HG03097 (cell line): ENCODE measurements around the gene NR2F1.

ENCODE experiments used
- ATAC-seq: cut with Tn5 transposase; IDR thresholded peaks from one replicate; pipeline ENCODE4 v1.9.1; 2021; ENCODE audit not compliant: unreplicated experiment, low FRiP score

NR2F1 gene

DNA sequence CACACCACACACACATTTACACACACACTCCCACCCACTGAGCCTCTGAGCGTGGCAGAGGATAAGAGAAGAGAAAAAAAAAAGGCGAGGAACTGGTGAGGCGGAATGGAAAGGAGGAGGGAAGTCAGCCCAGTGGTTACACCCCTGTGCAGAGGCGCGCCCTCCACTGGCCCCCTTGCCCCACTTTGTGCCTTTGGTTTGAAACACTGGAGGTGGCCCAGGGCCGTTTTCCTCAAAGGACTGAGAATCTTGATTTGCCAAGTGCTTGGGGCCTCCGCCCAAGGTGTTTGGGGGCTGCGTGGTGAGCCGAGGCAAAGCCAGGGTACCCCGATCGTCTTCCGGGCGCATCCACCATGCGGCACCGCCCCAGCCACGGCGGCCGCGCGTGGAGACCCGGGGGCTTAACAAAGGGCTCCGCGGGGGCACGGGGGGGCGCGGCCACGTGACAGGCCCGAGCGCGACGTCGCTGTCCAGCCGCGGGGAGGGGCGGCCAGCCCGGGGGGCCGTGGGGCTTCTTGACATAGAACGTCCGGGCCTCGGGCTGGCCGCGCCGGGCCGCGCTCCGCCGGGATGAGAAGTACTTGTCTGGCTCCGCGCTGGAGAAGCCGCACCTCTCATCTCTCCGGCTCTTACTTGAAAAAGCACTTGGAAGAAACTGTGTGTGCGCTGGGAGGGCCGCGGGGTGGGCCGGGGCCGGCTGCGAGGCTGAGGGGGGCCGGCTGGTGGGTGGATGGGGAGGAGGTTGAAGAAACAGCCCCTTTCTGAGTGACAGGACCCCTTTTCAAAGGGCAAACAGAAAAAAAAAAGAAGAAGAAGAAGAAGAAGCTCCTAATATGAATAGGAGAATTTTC is 21.0 kb downstream of the NR2F1 start:
- ATAC-seq, result no peak

DNA sequence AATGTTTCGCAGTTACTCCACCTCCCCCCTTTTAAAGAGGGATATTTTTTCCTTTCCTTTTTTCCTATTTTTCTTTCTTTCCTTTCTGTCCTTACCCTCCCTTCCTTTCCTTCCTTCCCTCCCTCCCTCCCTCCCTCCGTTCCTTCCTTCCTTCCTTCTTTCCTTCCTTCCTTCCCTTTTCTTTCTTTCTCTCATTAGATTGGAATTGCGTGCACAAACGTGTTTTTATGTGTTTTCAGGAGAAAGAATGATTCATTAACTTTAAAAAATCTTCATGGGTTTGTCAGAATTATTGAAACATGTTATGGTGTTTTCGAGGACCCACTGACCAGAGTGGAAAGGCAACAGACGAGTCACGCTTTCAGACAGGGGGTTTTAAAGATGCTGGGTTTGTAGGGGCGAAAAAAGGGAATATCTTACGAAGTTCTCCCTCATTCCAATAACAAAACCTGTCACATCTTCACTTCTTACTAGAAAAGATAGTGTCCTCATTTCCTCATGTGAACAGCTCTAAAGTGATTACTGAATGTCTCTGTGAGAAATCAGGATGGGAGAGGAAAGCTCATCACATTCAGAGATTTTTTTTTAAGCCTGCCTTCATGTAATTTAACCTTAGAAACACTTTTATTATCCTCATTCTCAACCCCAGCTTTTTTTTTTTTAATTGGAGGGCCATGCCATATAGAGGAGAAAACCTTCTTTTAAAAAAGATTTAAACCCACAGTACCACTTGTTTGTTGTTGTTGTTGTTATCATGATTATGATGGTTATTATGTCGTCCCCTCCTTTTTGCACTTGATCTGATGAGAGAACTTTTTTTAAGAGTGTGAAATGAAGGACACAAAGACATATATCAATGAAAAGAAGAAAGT is 21.9 kb downstream of the NR2F1 start:
- no peak for ATAC-seq

DNA sequence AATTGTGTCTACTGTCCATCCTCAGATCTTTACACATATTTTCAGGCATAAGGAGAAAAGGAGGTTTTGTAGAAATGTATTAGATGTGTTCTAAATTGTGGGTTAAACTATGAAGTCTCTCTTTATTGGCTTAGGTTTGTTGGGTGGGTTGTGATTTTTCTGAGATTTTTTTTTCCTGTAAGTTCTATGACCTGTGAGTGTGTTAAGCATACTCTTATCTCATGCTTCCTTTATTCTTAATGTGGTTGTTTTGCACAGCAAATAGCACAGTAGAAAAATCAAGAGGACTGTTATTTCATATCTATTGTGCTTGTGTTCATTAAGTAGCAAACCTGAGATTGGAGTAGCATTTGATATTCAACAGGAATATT is 23.3 kb downstream of the NR2F1 start:
- ATAC-seq, result no peak

DNA sequence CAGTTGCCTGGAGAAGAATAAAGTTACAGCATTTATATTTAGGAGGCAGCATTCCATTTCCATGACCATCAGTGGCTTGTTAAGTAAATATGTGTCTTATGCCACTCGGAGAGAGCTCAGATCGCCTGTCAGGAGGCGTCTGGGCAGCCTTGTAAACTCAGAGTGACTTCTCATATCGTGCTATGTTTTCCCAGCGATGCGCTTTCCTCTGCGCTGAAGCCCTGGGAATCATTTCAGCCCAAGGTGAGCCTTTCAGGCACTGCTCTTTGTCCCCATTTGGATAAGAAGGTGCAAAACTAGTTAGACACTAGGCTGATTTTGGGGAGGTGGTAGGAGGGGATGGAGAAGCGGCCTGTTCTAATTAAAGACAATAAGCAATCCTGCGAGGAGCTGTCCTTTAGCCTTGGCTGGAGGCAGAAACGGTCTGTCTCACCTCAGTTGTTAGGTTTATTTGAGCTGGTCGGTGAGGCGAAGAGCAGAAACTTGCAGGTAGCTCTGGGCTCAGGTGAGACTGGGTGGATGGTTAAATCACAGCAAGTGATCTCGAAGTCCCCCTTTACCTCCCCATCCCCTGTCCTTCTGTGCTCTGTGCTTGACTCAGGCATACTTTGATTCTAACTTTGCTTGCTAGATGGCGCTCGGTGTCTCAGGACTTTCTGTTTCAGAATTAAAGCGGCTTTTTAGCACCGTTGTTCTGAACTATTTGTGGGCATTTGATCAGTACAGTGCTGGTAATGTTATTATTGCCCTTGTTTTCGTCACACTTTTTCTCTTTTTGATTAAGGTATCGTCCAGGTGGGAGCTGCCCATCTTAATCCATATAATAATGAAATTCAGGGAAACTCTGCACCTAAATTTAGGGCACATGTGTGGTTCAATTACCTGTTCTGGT is 24.6 kb downstream of the NR2F1 start:
- peak; percentile 63 for ATAC-seq

DNA sequence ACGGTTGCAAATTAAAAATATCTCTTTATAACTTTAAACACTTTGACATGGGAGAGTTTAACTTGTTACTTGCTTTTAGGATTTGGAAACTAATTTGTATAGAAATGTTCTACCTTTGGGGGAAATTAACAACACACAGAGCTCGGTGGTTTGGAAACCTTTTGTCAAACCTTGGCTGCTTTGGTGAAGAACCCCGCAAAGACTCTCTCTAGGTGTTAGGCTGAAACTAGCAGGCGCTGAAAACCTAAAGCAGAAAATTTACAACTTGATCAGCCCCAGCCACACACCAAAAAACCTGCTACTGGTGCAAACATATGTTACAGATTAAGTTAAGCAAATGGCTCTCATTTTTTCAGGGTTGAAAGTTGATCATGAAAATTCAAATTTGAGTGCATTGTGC is 25.8 kb downstream of the NR2F1 start:
- no peak for ATAC-seq

DNA sequence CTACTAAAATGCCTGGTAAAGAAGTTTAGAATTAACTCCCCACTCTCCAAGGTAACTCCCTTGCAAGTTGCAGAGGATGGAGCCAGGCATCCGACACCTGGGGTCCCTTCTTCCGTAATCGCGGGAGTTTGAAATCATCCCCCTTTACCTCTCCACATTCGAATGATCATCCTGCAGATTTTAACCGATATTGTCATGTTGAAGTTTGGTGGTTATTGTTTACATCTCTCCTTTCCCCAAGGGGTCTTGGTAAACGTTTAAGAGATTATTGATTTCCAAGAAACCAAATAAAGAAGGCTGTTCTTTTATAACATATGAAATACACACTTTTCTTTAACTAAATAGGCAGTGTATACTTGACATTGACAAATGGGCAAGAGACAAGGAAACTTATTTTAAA is 26.7 kb downstream of the NR2F1 start:
- ATAC-seq, result no peak

DNA sequence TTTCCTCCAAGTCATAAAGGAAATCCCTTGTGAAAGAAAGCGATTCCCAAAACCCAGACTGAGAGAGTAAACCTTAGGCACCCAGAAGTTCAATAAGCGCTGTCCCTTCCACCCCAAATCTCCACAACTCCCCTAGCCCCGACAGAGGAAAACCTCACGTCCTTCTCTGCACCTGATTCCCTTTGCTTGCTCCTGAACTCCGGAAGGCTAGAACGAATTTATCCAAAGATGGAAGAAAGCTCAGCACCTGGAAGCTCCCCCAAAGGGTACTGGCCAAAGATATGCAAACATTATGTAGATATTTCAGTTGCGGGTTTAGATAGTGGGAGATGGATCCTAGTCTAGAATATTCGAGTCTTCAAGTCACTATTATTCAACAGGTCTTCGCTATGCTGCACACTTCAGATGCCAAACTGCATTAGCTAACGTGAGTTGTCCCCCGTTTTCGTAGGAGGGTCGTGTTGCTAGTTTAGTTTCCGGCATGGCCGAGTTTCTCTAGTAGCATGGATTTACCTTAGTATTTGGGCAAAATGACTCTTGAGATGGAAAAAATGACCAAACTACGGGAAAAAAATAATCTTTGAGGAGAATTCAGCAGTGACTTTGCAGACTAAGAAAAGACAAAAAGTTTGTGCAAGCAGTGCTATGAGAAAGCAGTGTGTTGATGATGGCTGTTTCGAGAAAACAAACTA is 27.7 kb downstream of the NR2F1 start:
- no peak for ATAC-seq

DNA sequence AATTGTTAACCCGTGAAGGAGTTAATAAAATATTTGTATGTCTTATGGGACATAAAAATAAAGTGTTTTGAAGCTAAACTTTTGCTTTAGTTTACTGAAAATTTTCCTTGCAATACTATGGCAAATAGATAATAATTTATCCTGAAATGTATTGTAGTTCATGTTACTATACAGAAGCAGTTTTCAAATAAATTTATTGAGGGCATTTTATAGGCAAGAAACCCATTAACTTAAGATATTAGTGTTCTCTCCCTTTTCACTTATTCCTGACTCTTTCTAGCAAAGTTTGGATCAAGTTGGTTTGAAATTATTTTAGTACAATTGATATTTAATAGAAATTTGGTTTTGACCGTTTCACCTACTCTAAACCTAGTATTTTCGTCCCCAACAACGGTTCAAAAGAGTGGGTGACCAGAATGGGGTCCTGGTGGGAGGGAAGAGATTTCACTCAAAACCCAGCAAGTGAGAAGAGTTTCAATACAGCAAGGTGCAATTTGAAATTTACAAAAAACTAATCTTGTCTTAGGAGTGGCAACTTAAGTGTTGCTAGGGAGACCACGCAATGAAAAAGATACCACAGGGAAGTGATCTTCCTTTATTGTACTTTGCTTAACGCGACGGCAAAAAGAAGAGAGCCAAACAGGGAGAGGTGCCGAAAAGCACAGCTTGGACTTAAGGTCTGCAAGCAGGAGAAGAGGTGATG is 28.4 kb downstream of the NR2F1 start:
- no peak for ATAC-seq

DNA sequence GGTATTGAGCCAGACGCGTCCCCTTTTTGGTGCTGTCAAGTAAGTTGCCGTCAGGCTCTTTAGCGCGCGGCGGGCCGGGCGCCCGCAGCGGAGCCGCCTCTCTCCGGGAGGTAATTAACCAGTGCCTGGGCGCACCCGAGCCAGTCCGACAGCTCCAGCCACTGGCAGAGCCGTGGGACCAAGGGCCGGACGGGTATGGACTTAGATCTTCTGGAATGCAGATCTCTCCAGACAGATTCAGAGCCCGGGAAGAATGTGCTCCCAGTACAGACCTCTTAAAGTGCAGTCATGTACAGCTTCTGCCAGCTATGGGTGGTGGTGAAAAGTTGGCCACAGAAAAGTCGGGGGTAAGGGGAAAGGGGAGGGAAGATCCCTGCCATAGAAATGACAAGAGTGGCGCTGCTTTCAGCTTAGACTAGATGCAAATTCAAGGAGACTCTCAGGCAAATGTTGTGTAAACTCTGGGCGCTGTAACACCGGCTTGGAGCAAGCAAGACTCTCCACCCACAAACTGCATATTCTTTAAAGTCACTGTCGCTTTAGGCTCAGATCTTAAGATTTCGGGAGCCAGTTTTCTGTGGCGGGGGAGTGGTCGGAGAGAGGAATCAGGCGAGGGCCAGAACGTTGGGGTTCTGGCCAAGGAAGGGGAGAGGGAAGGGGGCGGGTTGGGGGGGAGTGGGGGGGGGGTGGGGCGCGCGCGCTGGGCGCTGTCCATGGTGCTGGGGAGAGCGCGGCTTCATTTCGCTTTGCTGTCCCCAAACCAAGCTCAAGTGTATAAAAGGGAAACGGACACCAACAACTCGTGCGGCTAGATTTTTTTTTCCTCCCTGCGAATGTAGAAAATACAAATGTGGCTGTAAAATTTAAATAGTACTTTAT is 29.2 kb downstream of the NR2F1 start:
- ATAC-seq, result no peak

DNA sequence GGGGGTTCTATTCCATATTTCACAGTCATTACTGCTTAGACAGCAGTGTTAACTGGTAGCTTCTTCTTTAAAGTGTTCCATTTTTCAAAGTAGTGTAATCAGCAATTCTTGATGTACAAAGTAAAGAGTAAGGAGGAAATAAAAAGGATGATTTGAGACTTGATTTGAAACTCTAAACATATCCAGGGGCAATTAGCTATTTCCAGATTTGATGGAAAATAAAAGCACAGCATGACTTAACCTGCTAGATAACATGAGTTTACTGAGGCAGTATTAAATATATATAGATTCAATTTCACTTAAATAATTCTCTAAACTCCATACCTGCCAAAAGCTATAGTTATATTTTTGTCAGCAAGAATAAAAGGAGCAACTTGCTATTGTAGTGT is 29.8 kb downstream of the NR2F1 start:
- ATAC-seq, result no peak

DNA sequence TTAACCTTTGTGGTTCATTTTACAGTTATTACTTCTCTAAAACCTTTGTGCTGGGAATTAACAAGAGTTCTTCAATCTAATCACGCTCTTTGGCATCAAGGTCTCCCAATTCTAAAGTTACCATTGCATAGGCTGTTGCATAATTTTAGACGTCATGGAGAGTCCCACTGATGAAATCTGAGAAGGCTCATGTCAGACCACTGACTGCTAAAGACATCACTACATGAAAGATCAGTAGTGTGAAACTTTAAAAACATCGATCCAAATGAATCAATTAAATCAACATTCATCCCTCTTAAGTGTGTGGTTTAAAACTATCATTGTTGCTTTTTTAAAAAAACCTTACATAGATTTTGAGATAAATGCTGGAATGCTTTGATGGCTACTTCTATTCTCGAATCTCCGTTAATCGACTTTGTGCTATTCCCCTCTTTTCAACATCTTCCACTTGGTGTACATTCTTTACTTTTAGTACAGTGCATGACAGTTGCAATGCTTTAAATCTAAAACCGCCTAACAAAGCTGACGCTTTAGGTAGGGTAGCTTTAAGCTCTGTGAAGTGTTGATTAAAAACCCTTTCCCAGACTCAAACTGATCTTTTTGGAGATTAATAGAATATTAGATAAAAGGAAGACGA is 33.6 kb downstream of the NR2F1 start:
- ATAC-seq, result no peak

DNA sequence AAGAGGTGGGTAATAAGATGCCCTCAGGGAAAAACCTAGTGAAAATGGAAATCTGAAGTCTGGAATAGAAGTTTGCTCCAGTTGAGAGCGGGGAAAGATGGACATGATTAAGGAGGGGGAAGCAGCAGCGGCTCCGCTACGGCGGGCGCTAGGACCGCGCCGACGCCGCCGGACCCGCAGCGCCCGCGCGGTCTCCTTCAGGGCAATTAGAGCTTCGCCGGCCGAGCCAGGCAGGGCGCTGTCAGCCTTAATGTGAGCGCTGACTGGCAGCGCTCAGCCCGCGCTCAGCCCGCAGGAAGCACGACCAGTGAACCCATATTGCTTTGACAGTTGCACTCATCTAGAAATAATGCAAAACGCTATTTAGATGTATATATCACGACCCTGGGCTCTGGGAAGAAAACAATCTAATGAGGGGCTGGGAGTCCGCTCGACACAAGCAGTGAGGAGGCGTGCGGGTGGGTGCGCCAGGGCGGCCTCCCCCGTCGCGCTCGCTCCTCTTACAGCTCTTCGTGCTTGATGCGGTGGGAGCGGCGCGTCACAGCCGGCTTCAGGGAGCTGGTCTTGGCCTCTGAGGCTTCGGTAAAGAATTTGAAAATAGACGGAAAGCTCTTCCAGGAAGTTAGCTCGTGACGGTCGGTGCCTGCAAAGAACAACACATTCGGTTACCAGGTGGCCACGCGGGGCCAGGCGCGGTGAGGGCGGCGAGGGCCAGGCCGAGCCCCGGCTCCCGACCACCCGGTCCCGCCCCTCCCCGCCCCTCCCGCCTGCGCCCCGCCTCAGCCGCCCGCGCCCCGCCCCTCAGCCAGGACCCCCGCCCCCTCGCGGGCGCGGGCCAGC is 37.7 kb downstream of the NR2F1 start:
- ATAC-seq, result peak; percentile 97

DNA sequence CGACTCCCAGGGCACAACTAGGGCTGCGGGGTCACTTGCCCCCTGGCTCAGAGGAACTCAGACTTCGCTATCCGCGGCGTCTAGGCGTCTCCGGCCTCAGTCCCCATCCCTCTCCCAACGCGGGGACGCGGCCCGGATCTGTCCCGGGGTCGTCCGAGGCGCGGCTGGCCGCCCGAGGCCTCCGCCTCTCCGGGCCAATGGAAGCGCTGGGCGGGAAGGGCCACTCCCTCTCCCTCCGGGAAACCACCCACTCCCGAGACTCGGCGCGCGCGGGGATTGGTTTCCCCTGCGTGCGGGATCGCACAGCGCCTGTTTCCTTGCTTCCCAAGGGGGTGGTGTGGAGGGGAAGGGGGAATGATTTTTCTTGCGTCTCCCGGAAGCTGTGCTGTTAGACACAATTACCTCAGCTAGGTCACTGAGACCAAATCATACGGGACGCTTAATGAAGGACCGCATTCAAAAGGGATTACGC is 38.3 kb downstream of the NR2F1 start:
- peak; percentile 11 for ATAC-seq

DNA sequence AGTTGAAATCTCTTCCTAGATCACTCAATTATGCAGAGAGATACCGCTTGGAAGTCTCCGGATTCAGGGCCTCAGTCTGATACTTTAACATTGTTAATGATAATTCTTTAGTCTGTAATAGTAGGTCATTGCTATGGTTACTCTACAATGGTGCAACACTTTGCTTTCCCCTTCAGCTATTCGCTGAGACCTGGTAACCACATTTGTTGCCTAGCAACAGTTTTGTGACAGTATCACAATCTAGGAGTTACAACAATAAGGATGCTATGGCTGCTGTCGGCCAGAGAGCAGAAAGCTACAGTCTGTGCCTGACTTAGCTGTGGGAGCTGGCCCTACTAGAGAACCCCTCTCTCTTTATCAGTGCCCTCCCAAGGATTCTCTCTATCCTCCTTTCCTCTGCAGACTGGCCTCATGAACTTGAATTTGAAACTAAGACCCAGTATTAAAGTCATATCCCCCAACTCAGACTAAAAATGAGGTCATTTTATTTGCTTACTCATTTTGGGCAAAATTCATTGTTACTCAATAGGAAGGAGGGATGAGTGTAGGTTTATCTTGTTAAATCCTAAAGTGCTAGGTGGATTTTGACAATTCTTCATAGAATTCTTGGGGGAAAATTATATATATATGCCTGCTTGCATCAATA is 39.3 kb downstream of the NR2F1 start:
- ATAC-seq, result no peak

DNA sequence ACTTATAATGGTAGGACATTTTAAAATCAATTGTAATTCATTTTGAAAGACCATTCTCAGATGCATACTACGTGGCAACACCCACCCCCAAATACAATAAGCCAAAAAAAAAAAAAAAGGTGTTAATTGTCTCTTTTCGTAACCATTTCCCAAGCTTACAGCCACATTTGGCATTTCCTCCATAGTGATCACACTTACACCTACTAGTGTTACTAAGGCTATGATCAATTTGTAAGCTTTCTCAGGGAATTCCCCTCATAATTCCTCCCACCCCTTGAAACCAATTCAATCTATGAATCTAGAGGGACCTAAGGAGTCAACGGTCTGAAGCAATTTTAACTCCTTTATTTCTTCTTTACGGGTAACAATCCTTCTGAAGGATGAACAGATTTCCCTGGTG is 40.1 kb downstream of the NR2F1 start:
- ATAC-seq, result no peak

DNA sequence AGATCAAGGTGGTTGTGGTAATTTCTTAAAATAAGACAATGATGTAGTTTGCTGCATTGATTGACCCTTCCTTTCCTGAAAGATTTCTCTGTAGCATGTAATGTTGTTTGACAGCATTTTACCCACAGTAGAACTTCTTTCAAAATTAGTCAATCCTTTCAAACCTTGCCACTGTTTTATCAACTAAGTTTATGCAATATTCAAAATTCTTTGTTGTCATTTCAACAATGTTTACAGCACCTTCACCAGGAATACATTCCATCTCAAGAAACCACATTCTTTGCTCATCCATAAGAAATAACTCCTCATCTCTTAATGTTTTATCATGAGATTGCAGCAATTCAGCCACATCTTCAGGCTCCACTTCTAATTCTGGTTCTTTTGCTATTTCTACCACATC is 43.8 kb downstream of the NR2F1 start:
- ATAC-seq, result no peak

DNA sequence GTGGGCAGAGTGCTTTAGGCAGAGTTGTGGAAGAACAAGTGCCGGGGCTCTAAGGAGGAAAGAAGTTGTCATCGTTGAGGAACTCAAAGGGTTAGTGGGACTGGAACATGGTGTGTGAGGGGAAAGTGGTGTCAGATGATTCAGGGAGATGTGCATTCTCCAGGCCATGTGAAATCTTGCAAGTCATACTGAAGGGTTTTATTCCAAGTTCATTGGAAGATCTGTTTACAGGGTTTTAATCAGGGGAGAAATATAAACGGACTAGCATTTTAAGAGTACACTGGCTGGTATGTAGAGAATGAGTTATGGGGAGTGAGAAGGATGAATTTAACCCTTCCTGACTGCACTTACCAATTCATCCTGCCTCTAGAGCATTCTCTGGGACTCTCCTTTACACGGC is 49.3 kb downstream of the NR2F1 start:
- no peak for ATAC-seq
